ENCODE data around the gene SMARCC1.
"Not testable (repeated sequence)": the region's sequence is repeated elsewhere in the genome, so short reads cannot be mapped to it uniquely, and the experiment has no call there.

- TF ChIP-seq CTCF (conservative IDR thresholded peaks at IDR 0.05; ENCODE audit: low read length); EZH2phosphoT487 (IDR thresholded peaks at IDR 0.05; ENCODE audit: borderline replicate concordance): not testable (repeated sequence)
Measured at GRCh38 chr3:47717448-47717847, 64.2 kb downstream of the SMARCC1 start.

All from Loucy (cell line).